GM23248 (cell line): ENCODE results near the gene PLEKHA1.

Source experiments
- EZH2 ChIP-seq: fragments of 200-600 bp; sonication (generic); IDR thresholded peaks from 2 replicates; pipeline ENCODE4 v1.6.1; 2018; ENCODE audit warnings: antibody characterized with exemption, mild to moderate bottlenecking; ENCODE audit not compliant: insufficient read depth, poor library complexity, severe bottlenecking
- EZH2phosphoT487 ChIP-seq: fragments of 200-600 bp; sonication (generic); IDR thresholded peaks from 2 replicates; pipeline ENCODE4 v1.6.1; 2018; ENCODE audit warnings: antibody characterized with exemption, moderate library complexity, mild to moderate bottlenecking, low read depth; ENCODE audit not compliant: insufficient read depth

DNA sequence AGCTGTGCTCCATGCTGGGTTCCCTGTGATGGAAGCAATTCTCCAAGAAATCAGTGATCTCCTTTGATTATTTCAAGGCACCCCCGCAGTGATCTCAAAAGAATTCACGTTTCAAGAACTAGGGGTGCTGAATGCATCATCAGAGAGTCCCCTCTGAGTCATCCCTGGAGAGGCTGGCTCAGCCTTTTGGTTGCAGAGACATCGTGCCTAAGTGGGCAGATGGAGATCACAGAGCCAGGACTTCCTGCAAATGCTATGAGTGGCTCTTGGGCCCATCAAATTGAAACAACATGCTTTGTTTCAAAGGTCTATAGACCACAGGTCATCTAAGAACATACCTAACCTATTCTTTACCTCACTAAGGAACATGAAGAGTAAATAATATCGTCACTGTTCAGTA, 41.5 kb upstream of the PLEKHA1 start:
- TF ChIP-seq EZH2 = no peak
- no peak for TF ChIP-seq EZH2phosphoT487
